Measurements from ENCODE around the gene FITM1.

FITM1 gene

GRCh38 chr14:24144451-24144850 is 14.0 kb downstream of the FITM1 start:
- no peak for DNase-seq

GRCh38 chr14:24145219-24145618 is 14.8 kb downstream of the FITM1 start:
- DNase-seq: no peak

GRCh38 chr14:24145690-24146452 is 15.4 kb downstream of the FITM1 start:
- no peak for DNase-seq

- peak; percentile 94 for DNase-seq
Observed at GRCh38 chr14:24146453-24146977, 16.1 kb downstream of the FITM1 start, which contains the start of gene PSME2. Gene PSME2 (minus strand): TSS chr14:24146610. CDS start chr14:24146581, 29 bp downstream.

GRCh38 chr14:24146978-24147760 is 16.7 kb downstream of the FITM1 start, which contains the start of gene RNF31:
Gene RNF31 (plus strand): TSS chr14:24147498. CDS start chr14:24147699, 201 bp downstream.
- peak; percentile 98 for DNase-seq

- DNase-seq: no peak
Observed at GRCh38 chr14:24147761-24148428, 17.4 kb downstream of the FITM1 start.

- DNase-seq: no peak
Observed at GRCh38 chr14:24149302-24149969, 19.0 kb downstream of the FITM1 start.

GRCh38 chr14:24150061-24150460 is 19.6 kb downstream of the FITM1 start:
- DNase-seq: no peak

- DNase-seq: no peak
Observed at GRCh38 chr14:24150567-24150966, 20.1 kb downstream of the FITM1 start.

GRCh38 chr14:24150993-24151392 is 20.5 kb downstream of the FITM1 start:
- DNase-seq: no peak

- DNase-seq: no peak
Observed at GRCh38 chr14:24151404-24152080, 21.1 kb downstream of the FITM1 start.

GRCh38 chr14:24155100-24155499 is 24.6 kb downstream of the FITM1 start:
- DNase-seq: no peak

GRCh38 chr14:24156840-24157239 is 26.4 kb downstream of the FITM1 start:
- DNase-seq: no peak

- DNase-seq: no peak
Observed at GRCh38 chr14:24157331-24157730, 26.9 kb downstream of the FITM1 start.

GRCh38 chr14:24159777-24160498 is 29.5 kb downstream of the FITM1 start:
- no peak for DNase-seq

GRCh38 chr14:24160499-24160849 is 30.0 kb downstream of the FITM1 start:
- no peak for DNase-seq

- peak; percentile 100 for DNase-seq
Observed at GRCh38 chr14:24160850-24161804, 30.7 kb downstream of the FITM1 start, which contains the start of gene IRF9. Gene IRF9 (plus strand): TSS chr14:24161265. CDS start chr14:24162145, 880 bp downstream.

- no peak for DNase-seq
Observed at GRCh38 chr14:24162093-24162492, 31.6 kb downstream of the FITM1 start.

GRCh38 chr14:24164518-24164991 is 34.1 kb downstream of the FITM1 start:
- DNase-seq: no peak

GRCh38 chr14:24165785-24166184 is 35.3 kb downstream of the FITM1 start:
- no peak for DNase-seq

Measured in stimulated activated CD8-positive, alpha-beta memory T cell treated with anti-CD3 and anti-CD28 coated beads, Interleukin-4, amount 100 ng/mL, for 48 hours (primary cell).